ENCODE measurements around the gene OLR1.
"Not testable (repeated sequence)": the region's sequence is repeated elsewhere in the genome, so short reads cannot be mapped to it uniquely, and the experiment has no call there.

The OLR1 gene

GRCh38 chr12:10207136-10207535 is 35.2 kb upstream of the OLR1 start:
- TF ChIP-seq GATA1 (IDR thresholded peaks at IDR 0.05; ENCODE audit: low read depth, low read length), result no peak
- TF ChIP-seq POLR2A (IDR thresholded peaks at IDR 0.05; ENCODE audit: low read length), result no peak
- DNase-seq, result no peak

- DNase-seq, result no peak
These were observed 33.4 kb upstream of the OLR1 start for GRCh38 chr12:10205220-10205807.

GRCh38 chr12:10204495-10204894 is 32.6 kb upstream of the OLR1 start:
- DNase-seq, result not testable (repeated sequence)

More at GRCh38 chr12:10205220-10205807, 33.4 kb upstream of the OLR1 start:
- TF ChIP-seq GATA1 (IDR thresholded peaks at IDR 0.05; ENCODE audit: low read depth, low read length), result no peak
- TF ChIP-seq POLR2A (IDR thresholded peaks at IDR 0.05; ENCODE audit: low read length), result no peak

GRCh38 chr12:10197879-10198278 is 25.9 kb upstream of the OLR1 start:
- DNase-seq, result no peak
- TF ChIP-seq GATA1 (IDR thresholded peaks at IDR 0.05; ENCODE audit: low read depth, low read length) (no peak), POLR2A (IDR thresholded peaks at IDR 0.05; ENCODE audit: low read length) (no peak)

- no peak for DNase-seq
These were observed 24.3 kb upstream of the OLR1 start for GRCh38 chr12:10196210-10196609.

GRCh38 chr12:10194160-10194670 is 22.3 kb upstream of the OLR1 start:
- TF ChIP-seq POLR2A (IDR thresholded peaks at IDR 0.05; ENCODE audit: low read length) (no peak), GATA1 (IDR thresholded peaks at IDR 0.05; ENCODE audit: low read depth, low read length) (no peak)
- DNase-seq, result no peak

More at GRCh38 chr12:10196210-10196609, 24.3 kb upstream of the OLR1 start:
- TF ChIP-seq GATA1 (IDR thresholded peaks at IDR 0.05; ENCODE audit: low read depth, low read length) (no peak), POLR2A (IDR thresholded peaks at IDR 0.05; ENCODE audit: low read length) (no peak)

- TF ChIP-seq POLR2A (IDR thresholded peaks at IDR 0.05; ENCODE audit: low read length), result no peak
- no peak for TF ChIP-seq GATA1 (IDR thresholded peaks at IDR 0.05; ENCODE audit: low read depth, low read length)
- DNase-seq, result no peak
These were observed 19.9 kb upstream of the OLR1 start for GRCh38 chr12:10191865-10192264.

GRCh38 chr12:10190558-10191388 is 18.8 kb upstream of the OLR1 start:
- peak; percentile 47 to 64 for DNase-seq
- no peak for TF ChIP-seq GATA1 (IDR thresholded peaks at IDR 0.05; ENCODE audit: low read depth, low read length)
- no peak for TF ChIP-seq POLR2A (IDR thresholded peaks at IDR 0.05; ENCODE audit: low read length)

- TF ChIP-seq GATA1 (IDR thresholded peaks at IDR 0.05; ENCODE audit: low read depth, low read length) (no peak), POLR2A (IDR thresholded peaks at IDR 0.05; ENCODE audit: low read length) (no peak)
- DNase-seq, result no peak
These were observed 17.7 kb upstream of the OLR1 start for GRCh38 chr12:10189653-10190052.

GRCh38 chr12:10186958-10187357 is 15.0 kb upstream of the OLR1 start:
- DNase-seq, result not testable (repeated sequence)

GRCh38 chr12:10186299-10186698 is 14.4 kb upstream of the OLR1 start:
- no peak for TF ChIP-seq GATA1 (IDR thresholded peaks at IDR 0.05; ENCODE audit: low read depth, low read length)
- no peak for TF ChIP-seq POLR2A (IDR thresholded peaks at IDR 0.05; ENCODE audit: low read length)
- DNase-seq, result no peak

GRCh38 chr12:10184261-10184843 is 12.4 kb upstream of the OLR1 start:
- TF ChIP-seq GATA1 (IDR thresholded peaks at IDR 0.05; ENCODE audit: low read depth, low read length) (no peak), POLR2A (IDR thresholded peaks at IDR 0.05; ENCODE audit: low read length) (no peak)
- no peak for DNase-seq

- TF ChIP-seq GATA1 (IDR thresholded peaks at IDR 0.05; ENCODE audit: low read depth, low read length) (no peak), POLR2A (IDR thresholded peaks at IDR 0.05; ENCODE audit: low read length) (no peak)
- peak in 1 of 2 experiments; percentile 2 for DNase-seq
These were observed 10.6 kb upstream of the OLR1 start for GRCh38 chr12:10182354-10183049.

- no peak for DNase-seq
- no peak for TF ChIP-seq GATA1 (IDR thresholded peaks at IDR 0.05; ENCODE audit: low read depth, low read length)
- no peak for TF ChIP-seq POLR2A (IDR thresholded peaks at IDR 0.05; ENCODE audit: low read length)
These were observed 7.8 kb upstream of the OLR1 start for GRCh38 chr12:10179776-10180181.

Data from erythroblast (primary cell).